SKM-1 treated with dmso at 0.1 percent for 144 hours (cell line): Measurements from ENCODE around the gene SLX4.
"Not testable (repeated sequence)": the region's sequence is repeated elsewhere in the genome, so short reads cannot be mapped to it uniquely, and the experiment has no call there.

Experiments
- DNase-seq: peaks from one replicate; lab custom pipeline; 2025; ENCODE audit not compliant: unreplicated experiment; lab: John Stamatoyannopoulos, UW

Gene SLX4, protein sequence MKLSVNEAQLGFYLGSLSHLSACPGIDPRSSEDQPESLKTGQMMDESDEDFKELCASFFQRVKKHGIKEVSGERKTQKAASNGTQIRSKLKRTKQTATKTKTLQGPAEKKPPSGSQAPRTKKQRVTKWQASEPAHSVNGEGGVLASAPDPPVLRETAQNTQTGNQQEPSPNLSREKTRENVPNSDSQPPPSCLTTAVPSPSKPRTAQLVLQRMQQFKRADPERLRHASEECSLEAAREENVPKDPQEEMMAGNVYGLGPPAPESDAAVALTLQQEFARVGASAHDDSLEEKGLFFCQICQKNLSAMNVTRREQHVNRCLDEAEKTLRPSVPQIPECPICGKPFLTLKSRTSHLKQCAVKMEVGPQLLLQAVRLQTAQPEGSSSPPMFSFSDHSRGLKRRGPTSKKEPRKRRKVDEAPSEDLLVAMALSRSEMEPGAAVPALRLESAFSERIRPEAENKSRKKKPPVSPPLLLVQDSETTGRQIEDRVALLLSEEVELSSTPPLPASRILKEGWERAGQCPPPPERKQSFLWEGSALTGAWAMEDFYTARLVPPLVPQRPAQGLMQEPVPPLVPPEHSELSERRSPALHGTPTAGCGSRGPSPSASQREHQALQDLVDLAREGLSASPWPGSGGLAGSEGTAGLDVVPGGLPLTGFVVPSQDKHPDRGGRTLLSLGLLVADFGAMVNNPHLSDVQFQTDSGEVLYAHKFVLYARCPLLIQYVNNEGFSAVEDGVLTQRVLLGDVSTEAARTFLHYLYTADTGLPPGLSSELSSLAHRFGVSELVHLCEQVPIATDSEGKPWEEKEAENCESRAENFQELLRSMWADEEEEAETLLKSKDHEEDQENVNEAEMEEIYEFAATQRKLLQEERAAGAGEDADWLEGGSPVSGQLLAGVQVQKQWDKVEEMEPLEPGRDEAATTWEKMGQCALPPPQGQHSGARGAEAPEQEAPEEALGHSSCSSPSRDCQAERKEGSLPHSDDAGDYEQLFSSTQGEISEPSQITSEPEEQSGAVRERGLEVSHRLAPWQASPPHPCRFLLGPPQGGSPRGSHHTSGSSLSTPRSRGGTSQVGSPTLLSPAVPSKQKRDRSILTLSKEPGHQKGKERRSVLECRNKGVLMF (N-terminal part only)

DNA sequence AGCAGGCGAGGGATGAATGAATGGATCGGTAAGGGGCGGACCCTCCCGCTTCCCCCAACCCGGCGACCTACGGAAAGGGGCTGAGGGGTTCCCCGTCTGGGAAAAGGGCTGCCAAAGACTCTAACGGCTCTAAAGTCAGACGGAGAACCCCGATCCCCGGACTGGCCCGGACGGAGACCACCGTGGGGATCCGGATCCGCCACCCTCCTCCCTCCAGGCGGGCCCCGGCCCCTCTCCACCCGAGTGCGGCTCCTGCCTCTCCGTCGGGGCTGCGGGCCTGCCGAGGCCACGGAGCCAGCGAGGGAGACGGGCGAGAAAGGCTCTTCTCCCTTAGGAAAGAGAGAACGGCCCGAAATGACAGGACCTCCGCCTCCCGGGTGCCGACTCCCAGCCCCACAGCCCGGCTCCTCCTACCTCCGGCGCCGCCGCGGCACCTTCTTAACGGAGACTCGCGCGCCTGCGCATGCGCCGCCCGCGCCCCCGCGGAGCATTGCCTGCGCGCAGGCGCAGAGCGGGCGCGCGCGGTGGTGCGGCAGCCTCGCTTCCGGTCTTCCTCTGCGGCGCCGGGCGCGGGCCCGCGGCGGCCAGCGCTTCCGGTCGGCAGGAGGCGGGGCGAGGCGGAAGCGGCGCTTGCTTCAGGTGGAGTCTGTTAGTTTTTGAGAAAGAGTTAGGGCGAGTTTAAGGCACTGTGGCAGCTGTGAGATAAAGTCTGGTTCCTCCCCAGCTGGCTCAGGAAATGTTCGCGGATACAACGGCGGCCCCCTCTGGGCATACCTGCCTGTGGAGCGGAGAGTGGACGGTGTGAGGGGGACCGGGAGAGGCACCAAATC lies at the start of gene SLX4:
TSS of gene SLX4 (minus strand) at position 461 of the 830 bp plus-strand sequence. CDS start 2,642 bp downstream, outside the sequence.
- peak; percentile 93 for DNase-seq

DNA sequence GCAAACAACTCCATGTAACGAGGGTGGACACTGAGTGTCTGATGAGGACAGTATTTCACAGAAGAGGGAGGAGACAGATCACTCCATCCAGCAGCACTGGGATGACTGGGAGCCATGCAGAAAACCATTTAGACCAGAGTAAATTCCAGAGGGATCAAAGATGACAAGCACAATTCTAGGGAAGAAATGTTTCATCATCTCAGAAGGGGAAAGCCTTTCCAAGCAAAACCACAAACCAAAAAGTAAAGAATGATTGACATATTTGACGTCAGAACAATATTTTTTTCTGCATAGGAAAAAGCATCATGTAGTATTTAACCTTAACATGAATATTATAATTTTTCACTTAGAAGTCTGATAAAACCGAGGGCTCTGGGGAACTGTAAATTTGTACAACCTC lies 47.8 kb upstream of the SLX4 start:
- DNase-seq = no peak

DNA sequence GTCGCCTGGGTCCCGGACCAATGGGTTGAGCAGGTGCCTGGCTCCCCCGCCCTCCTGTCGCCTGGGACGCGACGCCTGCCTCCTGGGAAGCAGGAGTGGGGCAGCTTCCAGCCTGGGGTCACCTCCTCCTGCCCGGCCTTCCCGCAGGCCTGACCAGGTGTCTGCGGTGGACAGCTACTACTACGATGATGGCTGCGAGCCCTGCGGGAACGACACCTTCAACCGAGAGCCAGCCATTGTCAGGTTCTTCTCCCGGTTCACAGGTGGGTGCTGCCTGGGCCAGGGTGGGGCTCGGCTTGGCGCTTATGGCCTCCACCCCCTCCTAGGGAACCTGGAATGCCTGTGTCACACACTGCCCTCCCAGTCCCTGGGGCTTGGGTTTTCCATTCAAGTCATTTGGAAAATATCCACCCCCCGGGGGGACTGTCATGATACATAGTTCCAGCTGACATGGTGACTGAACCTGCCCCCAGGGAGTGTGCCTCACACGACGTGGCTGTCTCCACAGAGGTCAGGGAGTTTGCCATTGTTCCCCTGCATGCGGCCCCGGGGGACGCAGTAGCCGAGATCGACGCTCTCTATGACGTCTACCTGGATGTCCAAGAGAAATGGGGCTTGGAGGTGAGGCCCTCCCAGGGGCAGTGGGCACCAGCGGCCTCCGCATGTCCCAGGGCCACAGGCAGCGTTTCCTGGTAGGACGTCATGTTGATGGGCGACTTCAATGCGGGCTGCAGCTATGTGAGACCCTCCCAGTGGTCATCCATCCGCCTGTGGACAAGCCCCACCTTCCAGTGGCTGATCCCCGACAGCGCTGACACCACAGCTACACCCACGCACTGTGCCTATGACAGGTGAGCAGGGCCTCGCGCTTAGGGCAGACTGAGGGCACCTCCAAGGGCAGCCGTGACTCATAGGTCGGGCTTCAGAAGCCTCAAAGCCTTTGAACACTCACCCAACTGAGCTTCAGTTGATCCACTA lies 45.4 kb upstream of the SLX4 start:
- DNase-seq = no peak

DNA sequence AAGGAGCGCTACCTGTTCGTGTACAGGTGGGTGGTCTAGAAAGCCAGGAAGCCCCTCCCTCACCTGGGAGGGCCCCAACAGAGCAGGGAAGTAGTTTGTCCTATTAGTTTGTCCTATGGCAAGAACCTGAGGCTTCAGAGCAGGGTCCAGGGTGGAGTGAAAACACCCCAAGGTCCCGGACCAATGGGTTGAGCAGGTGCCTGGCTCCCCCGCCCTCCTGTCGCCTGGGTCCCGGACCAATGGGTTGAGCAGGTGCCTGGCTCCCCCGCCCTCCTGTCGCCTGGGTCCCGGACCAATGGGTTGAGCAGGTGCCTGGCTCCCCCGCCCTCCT lies 44.7 kb upstream of the SLX4 start:
- DNase-seq = not testable (repeated sequence)

DNA sequence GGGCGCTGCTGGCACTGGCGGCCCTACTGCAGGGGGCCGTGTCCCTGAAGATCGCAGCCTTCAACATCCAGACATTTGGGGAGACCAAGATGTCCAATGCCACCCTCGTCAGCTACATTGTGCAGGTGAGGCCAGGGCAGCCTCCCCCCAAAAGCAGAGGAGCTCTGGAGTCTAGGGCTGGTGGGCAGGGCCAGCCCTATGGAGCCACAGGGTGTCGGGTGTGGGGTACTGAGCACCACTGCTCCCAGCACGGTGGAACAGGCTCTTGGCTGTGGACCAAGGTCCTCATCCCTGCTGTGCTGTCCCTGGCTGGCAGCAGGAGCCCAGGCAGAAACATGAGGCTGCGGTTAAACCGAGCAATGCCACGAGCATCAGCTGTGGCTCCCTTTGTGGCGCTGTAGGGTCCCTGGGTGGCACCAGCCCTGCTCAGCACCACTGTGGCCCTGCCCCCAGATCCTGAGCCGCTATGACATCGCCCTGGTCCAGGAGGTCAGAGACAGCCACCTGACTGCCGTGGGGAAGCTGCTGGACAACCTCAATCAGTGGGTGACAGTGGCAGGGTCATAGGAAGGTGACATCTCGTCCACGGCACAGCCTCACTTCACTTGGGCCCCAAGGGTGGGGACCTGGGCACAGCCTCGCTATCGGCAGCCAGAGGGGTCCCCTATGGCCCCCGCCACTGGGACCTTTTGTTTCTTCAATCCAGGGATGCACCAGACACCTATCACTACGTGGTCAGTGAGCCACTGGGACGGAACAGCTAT lies 44.2 kb upstream of the SLX4 start:
- DNase-seq = no peak

DNA sequence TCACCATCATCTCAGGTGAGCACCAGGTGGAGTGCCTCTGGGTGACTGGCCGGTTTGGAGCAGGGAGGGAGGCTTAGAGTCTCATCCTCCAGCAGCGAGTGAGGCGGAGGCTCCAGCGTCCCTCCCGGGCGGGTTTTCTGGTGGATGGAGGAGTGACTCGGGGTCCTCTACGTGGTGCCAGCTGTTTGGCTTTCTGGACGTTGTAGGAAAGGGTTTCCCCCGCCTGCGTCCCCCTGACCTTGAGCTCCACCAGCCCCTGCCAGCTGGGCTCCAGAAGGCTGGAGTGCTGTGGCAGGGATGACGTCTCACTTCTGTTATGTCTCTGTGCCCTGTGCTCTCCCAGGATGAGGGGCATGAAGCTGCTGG lies 43.6 kb upstream of the SLX4 start:
- DNase-seq = no peak

DNA sequence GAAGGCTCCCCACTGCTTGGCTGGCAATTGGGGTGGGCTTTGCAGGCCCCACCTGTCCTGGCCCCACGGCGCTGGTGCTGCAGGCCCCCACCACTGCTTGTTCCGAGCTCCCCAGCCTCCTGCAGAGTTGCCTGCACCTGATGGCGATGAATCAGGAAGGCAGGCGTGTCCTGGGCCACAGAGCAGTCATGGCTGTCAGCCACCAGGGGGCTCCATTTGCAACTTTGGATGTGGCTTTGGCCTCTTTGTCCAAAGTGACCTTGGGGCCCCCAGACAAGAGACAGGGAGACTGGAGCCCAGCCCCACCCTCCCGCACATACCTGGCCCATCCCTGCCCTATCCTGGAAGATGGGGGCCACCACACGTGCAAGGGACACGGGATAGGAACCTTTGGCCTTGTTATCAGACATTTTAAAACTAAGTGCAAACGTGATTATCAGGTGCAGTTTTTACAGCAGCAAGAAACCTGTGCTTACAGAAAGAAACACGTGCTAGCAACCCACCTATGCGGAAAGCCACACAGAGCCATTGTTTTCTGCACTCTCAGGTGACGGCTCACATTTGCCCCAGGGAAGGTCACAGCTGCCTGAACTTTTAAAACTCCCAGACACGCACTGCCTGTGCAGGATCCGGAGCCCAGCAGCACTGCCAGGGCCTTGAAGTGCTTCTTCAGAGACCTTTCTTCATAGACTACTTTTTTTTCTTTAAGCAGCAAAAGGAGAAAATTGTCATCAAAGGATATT lies 43.0 kb upstream of the SLX4 start, which contains the start of gene DNASE1:
TSS of gene DNASE1 (plus strand) at position 443 of the 743 bp plus-strand sequence. CDS start 683 bp downstream, outside the sequence.
- DNase-seq = peak; percentile 68

DNA sequence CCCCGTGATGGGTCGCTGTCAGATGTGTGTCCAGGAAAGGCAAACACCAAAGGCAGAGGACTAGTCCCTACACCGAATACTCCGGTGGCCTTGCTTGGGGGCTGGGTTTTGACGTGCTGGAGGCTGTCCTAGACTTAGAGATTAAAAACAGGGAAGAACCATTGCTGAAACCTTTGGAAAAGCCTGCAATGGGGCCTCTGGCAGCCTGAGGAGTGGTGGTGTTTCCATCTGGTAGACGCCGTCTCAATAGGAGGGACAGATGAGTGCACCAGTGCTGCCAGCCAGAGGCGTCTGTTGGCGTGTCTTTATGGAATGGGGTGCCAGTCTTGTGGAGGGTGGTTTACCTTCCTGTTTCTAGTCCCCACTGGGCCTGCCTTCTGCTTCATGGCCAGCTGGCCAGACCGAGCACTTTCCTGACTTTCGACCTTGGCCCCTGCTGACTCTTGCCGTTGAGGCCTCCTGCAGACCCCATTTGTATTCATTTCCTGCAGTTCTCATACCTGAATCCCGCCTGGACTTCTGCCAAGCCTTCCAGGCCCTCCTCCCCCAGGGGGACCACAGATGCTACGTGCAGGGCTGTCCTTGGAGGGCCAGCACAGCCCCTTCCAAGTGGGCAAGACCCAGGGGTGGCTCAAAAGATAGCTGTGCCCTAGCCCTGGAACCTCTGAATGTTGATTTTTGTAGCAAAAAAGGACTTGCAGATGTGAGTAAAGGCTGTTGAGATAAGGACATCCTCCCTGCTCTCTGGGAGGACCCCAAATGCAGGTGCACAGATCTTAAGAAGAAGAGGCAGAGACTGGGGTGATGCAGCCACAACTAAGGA lies 41.2 kb upstream of the SLX4 start:
- no peak for DNase-seq

DNA sequence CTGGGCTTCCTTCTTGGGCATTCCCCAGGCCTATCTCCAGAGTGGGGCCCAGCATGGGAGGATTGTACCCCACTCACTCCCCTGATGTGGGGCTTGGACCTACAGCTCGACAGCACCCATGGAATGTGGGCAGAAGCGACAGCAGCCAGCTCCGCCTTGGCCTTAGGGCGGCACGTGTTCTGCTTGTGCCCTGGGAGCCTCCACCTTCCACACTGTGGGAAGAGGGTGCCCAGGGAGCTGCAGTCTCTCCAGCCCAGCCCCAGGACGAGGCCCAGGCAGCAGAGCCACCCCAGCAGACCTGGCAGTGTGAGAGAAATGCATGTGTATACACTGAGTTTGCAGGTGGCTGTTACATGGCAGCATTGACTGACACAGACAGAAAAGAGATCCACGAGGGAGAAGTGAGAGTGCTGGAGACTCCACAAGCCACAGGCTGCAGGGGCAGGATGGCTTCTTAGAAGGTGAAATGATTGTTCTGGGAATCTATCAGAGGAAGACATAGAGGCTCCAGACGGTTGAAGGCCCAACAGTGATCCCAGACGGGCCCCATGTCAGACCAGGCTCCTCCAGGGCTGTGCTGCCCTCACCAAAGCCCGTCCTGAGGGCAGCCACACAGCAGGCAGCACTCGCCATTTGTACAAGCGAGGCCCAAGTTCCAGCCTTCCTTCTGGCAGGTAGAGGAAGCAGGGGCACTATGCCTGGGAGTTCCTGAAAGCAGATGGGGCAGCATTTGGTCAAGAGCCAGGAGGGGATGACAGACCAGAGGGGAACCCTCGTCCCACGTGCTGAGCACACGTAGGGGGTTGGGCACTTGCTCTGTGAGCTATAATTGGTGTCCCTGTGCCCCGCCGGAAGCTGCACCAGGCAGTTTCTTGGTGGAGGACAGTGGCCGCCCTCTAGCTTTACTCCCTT lies 40.3 kb upstream of the SLX4 start:
- no peak for DNase-seq

DNA sequence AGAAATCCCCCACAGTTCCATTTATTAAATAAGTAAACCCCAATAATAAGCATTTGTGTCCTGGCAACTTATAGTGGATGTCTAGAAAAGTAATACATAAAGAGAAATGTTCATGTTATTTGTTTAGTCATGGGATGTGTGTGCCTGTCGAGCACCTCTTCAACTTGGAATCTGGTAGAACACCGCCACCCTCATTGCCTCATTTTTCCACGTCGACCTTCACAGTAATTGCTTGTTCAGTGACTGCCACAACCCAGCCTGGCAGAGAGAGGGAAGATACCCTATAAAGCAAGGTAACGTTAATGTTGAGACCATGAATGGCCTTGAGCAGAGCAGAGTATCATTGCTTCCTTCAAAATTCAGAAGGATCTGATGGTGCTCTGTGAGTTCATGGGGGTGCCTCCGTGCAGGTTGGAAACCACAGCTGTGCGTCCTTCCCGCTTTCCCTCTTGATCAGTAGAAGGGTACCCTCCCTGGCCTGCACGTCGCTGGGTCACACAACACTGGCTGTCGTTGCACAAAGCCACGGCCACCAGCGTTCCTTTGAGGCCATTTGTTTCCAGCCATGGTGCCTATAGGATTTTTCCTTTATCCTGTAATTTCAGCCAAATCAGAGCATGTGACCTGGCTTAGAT lies 39.3 kb upstream of the SLX4 start:
- DNase-seq = no peak

DNA sequence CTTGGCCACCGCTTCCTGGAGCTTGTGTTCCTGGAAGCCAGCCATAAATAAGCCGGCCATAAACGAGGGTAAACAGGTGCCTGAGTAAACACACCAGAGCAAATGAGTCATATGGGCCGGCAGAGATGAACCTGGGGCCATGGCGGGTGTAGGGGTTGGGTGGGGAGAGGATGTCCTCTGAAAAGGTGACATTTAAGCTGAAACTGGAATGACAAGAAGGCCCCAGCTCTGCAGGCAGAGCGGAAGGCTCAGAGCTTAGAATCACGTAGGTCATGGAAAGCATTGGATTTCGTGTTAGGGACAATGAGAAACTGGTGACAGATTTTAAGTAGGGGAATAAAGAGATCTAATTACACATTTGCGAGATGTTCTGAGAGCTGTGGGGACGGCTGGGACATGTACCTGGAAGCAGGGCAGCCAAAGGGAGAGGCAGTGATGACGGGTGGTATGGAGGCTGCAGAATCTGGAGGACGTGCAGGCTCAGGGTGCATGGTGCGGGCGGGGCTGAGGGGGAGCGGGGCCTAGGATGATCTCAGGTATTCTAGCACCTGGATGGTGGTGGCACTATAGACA lies 35.0 kb upstream of the SLX4 start:
- DNase-seq = no peak

DNA sequence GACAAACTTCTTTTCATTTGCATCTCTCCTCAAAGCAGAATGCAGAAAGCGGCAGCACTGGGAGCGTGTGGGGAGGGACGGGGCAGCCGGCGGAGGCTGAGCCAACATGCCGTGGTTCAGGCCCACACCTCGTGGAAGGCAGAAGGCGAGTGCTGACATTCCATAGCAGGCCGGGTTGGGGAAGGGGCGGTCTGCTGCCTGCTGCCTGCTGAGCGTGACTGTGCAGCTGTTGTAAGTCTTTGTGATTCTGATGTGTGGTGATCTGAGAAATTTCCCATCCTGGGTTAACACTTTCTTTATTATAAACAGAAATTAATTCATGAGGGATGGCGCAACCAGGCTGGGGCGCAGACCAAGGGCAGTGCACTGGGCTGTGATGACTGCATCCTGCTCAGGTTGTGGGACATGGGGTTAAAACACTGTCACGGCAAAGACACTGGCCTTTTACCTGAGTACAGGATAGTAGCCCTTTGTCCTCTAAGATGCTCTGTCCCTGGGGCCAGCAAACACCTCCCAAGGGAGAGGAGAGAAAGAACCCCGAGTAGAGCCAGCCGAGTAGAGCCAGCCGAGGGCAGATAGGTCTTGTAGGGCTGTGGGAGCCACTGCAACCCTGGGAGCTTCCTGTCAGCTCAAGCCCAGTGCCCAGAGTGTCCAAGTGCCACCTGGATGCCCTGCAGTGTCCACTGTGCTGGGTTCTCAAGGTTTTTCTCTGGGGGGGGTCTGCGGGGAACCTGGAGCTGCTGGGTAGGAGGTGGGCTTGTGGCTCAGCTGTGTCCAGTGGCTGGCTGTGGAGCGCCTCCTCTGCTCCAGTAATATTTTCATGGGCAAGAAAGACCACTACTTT lies 34.3 kb upstream of the SLX4 start:
- no peak for DNase-seq

DNA sequence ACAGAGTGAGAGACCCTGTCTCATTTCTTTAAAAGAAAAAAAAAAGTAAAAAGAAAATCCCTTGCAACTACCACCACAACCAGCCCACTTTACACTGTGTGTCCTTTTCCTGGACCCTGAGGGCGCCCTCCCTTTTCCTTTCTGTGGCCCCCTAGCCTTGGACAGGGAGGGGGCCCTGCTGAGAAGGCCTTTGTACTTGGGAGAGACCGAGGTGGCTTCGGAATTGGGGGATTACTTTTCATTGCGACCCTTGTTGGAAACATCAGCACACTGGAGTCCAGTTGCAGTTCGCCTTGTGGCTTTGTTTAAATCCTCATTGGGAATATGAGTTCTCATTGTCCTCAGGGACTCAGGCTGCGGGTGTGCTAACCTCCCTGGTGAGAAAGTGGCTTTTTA lies 33.7 kb upstream of the SLX4 start:
- no peak for DNase-seq

DNA sequence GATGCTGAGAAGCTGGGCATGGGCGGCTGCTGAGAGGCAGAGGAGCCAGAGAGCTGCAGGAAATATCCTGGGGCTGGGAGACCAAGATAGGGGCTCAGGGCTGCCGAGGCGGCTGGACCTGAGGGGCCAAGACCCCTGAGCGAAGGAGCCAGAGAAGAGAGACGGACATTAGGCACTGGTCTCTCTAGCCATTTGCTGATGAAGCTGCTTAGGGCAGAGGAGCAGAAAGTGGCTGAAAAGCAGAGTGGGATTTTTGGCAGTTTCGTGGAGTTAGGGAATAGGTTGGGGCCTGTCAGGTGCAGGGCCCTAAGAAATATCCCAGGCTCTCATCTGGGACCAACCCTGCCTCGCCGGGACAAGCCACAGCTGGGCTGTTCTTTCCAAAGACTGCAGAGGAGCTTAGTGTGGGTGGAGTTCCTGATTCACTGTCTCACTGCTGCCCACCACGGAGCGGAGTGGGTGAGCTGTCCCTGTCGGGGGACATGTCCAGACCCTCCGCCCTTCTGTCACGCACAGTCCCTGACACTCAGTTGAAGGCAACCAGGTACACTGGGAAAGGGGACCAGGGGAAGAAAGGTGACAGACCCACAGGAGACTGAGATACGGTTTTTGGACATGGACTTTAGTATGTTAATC lies 31.8 kb upstream of the SLX4 start:
- DNase-seq = no peak
